Measurements from ENCODE around the gene ACTL8.

ACTL8 gene

DNA sequence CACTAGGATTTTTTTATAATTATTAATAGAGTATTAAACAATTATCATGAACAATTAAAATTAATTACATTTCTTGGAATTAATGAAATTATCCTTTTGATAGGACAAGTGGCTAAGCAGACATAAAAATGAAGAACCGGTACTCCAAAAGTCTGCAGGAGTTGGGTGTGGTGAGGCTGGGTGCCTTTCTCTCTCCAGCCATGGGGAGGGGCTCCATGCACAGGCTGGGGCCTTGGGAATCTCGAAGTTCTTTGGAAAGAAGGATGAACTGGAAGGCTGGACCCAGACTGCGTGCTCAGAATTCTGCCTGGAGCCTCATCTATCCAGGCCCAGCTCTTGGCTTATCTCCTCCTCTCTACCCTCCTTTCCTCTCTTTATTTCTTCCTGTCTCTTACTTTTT, 94.1 kb downstream of the ACTL8 start:
- DNase-seq = no peak

DNA sequence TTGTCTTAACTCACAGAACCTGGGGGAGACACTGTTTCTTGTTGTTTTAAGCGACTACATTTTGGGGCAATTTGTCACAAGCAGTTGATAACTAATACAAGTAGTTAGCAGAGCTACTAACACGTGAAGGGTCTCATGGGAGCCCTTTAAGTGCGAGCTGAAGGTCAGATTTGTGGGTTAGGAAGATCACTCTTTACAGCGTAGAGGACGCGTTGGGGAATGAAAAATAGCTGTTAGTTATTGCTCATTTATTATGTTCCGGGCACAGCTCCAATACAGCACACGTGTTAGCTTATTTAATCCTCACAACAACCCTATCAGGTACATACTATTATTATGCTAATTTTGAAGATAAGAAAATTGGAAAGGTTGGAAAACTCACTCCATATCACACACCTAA, 95.9 kb downstream of the ACTL8 start:
- no peak for DNase-seq

DNA sequence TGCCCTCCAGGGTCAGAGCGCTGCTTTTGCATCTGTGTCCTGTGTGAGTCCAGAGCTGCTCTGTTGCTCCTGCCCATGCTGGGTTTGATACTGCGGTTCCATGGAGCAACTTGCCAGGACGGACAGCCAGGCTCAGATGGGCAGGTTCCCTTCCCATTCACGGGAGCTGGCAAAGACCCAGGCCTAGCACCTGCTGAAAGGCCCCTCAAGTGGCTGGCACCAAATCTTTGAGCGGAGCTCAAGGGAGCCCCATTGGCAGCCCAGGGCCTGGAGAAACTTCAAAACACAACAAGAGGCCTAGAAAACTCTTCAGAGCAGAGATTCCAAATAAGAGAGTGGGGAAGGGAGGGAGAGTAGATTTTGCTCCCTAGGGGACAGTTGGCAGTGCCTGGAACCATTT, 97.2 kb downstream of the ACTL8 start:
- no peak for DNase-seq

DNA sequence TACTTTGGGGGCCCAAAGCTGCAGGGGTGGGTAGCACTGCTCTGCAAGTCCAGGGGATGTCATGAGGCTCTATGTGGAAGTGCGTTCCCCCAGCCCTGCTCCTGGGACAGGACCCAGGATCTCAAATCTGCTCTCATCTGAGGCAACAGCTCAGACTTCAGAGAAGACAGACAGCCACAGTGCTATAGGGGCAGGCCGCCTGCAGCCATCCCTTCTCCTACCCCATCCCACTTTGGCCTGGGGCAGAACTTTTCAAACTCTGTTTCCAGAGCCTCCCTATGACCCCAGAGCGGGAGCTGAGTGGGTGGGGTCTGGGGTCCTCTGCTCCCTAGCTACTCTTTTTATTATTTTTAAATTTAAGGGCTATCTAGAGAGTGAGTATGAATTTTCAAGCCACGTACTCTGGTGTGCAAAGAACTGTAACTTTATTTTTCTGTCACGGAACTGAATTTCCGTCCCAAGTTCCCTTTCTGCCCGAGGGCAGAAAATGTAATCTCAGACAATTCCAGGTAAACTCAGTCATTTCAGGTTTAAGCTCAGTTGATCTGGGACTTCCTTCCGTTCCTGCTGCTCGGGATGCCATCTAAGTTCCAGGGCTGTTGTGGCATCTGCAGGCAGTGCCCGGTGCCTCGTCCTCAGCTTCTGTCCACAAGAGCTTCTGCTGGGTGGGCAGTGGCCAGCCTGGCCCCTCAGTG, 98.3 kb downstream of the ACTL8 start:
- no peak for DNase-seq

DNA sequence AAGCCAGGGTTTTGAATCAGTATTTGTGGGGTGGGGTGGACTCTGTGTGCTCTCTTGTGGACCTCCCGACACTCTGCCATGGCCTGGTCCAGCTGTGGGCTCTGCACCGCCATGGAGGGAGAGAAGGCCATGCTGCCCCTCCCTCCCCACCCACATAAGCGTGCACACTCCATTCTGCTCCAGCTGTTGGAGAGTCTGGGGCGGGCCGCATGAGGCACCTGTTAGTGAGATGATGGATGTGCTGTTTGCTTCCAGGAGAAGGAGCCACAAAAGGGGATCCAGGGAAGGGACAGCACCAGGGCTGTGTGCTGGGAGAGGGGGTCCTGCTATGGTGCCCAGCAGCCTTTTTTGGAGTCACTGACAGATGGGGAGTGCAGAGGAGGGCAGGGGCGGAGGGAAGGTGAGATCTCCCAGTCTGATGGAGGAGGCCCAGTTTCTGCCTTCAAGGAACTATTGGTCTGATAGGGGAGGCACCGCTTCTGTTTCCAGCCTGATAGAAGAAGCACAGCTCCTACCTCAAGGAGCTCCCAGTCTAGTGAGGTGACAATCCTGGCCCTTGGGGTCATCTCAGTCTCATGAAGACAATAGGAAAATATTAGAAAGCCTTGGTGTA, 101.5 kb downstream of the ACTL8 start:
- no peak for DNase-seq

DNA sequence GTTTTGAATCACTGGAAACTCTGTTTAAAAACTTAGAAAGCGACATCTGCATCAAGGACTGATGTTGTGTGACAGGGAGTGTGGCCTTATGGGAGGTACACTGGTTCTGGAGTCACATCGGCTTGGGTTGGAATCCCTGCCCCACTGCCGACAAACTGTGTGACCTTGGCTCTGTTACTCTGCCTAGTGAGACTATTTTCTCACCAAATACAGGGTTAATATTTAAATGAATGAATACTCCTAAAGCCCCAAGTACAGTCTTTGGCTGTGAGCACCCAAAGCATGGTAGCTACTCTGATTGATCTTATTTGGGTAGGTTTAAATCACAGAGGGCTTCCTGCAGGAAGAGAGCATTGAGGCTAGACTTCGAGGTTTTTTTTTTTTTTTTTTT, 102.0 kb downstream of the ACTL8 start:
- no peak for DNase-seq

DNA sequence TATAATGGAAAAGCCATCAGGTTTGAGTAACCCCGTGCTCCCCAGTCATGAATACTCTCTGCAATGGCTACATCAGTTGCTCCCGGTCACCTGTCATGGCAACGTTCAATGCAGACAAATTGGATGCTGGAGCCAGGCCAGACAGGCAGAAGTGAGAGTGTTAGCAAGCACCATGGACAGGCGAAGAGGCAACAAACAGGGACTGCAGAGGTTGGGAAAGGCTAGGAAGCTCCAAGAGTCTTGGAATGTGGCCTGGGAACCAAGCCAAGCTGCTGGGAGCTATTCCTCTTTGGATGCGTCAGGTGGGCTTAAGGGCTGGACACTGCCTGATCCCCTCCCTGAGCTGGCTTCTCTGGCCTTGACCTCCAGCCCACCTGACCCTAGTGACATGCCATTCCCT, 102.9 kb downstream of the ACTL8 start:
- DNase-seq = no peak

DNA sequence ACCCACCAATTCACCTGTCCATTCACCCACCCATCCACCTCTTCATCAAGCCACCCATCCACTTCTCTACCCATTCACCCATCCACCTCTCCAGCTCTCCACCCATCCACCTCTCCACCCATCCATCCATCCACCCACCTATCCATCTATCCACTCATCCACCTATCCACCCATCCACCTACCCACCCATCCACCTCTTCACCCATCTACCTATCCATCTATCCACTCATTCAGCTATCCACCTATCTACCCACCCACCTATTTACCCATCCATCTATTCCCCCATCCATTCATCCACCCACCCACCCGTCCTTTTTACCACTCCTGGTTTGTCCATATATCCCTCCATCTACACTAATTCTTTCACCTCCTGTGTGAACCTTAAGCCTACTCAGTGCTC, 105.7 kb downstream of the ACTL8 start:
- no peak for DNase-seq

DNA sequence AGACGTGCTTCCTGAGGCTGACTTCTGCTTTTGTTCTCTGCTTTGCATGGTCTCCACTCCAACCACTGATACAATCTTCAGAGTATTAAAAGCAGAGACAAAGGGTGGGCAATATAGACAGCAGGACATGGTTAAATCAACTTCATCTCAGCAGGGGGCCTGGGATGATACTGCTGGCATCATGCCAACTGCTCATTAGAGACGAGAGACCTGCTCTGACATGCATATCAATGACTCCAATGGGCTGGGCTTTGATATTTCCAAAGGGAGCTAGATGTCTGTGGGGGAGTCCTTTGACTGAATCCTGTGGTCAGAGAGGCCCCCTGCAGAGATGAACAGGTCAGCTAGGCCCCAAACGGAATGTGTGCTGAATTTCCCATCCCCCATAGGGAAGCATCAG, 106.6 kb downstream of the ACTL8 start:
- DNase-seq = no peak

DNA sequence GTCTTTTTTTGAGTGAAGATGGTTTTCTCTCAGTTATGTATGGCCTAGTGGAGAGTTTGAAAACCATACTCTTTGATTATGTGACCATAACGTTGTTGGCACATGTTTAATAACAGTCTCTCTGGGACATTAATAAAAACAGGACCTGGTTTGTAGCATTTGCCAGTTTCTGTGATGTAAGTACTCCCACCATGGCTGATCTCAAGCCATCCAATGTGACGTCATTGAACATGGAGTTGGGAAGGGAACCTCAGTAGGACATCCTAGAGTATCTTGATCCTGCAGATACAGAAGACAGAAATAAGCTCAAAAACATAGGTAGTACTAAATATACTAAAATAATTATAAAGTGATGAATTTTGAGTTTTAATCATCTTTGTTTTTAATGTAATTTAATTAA, 107.0 kb downstream of the ACTL8 start:
- DNase-seq = no peak

DNA sequence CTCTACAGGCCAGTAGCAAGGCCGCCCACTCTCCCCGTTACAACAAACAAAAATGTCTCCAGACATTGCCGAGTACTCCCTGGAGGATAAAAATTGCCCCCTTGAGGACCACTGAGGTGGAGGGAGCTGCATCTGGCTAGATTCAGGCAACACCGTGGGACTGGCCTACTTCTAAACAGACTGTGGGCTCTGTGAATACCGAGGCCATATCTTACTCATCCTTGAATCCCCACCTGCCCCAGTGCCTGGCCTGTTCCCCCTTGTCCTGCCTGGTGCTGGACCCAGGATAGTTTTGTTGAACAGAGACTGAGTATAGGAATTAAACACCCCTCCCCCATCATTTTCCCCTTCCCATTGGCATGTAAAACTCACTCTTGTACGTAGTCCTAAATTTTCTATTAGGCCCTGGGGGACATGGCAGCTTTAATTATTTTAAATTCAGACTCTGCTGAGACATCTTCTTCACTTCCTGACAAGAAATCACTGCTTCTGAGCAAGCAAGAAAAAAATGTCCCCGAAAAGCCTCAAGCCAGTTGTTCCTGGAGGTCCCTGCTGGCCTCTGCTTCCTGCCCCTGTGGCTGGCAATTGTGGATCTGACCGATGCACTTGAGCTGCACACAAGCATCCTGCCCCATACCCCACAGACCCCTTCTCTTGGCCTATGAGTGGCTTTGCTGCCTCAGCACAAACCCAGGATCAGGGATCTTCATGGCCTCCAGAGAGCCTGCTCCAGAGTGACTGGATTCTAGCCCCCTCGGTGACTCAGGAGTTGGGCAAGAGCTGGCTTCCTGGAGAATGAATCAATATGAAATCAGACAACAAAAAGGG, 111.0 kb downstream of the ACTL8 start:
- no peak for DNase-seq

DNA sequence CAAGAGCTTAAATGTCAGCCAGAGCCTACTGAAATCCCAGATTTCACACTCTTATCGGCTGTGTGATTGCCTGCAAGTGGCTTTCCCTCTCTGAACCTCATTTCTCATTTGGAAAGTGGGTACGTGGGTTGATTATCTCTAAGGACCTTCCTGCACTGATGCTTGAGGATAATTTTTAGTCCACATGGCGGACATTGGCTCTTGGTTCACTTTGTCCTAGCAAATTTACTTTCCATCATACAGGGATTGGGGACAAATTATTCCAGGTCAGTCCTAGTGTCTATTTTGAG, 111.6 kb downstream of the ACTL8 start:
- no peak for DNase-seq

DNA sequence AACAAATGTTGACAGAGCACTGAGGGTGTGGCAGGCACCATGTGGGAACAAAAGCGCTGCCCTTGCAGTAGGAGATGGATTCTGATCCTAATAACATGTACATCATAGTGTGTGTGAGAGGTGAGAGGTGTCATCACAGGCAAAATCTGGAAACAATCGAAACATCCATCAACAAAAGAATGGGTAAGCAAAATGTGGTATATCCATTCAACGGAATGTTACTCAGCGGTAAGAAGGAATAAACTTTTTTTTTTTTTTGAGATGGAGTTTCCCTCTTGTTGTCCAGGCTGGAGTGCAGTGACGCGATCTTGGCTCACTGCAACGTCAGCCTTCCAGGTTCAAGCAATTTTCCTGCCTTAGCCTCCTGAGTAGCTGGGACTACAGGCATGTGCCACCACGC, 112.3 kb downstream of the ACTL8 start:
- DNase-seq = no peak

DNA sequence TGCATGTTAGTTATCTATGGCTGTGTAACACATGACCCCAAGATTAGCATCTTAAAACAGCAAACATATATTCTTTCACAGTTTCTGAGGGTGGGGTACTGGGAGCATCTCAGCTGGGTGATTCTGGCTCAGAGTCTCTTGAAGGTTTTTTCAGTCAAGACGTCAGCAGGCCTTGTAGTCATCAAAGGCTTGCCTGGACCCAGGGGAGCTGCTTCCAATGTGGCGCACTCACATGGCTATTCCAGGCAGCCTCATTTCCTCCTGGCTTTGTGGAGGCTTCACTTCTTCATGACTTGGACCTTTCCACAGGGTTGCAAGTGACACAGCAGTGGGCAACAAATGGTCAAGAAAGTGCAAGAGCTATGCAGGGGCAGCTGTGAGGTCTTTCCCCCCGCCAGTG, 114.7 kb downstream of the ACTL8 start:
- no peak for DNase-seq

DNA sequence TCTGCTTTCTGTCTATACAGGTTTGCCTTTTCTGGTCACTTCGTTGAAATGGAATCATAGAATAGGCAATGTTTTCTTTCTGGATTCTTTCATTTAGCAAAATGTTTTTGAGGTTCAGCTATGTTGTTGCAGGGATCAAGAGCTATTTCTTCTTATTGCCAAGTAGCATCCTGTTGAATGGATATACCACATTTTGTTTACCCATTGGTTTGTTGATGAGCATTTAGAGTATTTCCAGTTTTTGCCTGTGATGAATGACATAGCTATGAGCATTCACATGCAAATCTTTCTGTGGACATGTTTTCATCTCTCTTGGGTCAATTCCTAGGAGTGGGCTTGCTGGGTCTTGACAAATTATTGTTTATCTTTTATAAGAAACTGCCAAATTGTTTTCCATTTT, 115.5 kb downstream of the ACTL8 start:
- no peak for DNase-seq

DNA sequence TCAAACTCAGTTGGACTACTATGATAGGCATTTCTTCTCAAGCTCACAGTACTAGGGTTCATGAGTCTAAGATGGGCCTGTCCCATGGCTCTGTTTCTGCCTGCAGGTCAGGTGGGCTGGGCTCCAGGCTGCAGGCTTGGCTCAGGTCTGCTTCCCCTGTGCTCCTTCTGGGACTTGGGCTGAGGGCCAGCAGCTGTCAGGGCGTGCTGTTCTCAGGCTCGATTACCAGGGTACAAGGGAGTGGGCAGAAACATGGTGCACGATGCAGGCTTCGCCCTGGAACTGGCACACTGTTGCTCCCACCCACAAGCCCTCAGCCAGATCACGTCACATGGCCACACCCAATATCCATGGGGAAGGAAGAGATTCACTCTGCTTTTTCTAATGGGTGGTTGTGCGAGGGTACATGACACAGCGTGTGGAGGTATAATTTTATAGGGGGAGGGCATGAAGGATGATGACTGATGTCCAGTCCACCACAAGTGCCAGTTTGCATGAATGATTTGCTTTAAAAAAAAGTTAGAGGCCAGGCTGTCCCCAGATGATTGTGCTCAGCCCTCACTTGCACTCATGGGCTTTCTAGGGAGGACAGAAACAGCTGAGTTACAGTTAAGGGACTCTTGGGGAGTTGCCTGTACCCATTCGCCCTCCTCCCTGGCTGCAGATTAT, 118.0 kb downstream of the ACTL8 start:
- DNase-seq = no peak

DNA sequence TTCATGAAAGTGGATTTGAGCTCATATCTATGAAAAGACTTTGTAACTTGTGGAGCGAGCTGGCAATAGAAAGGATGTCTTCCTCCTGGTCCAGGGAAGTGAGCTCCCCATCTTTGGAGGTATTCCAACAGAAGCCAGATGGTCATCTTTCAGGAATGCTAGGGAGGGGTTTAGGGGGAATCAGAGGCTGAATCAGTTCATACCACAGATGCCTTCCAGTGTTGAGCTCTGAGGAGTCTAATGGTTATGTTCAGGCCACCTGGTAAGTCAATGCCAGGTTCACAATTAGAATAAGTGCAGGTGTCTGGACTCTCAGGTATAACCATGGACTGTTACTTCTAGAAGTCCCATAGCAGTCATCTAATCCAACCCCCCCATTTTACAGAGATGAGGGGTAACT, 119.1 kb downstream of the ACTL8 start:
- DNase-seq = no peak

DNA sequence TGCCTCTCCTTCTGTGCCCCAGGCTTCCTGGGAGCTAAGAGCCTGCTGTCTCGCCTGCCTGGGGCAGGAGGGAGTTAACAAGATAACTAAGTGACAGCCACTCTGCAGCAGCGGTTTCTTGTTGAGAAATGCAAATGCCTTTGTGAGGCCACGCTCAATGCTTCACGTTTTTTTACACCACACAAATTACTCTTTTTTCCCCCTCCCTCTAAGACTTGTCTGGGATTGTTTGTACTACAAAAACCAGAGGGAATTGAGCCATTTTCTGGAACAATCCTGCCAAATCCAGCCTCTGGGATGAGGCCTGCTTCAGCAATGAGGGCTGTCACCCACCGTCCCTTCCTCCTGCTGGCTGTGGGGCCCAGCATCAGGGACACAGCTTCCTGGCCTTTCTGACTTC, 119.6 kb downstream of the ACTL8 start:
- DNase-seq = no peak

DNA sequence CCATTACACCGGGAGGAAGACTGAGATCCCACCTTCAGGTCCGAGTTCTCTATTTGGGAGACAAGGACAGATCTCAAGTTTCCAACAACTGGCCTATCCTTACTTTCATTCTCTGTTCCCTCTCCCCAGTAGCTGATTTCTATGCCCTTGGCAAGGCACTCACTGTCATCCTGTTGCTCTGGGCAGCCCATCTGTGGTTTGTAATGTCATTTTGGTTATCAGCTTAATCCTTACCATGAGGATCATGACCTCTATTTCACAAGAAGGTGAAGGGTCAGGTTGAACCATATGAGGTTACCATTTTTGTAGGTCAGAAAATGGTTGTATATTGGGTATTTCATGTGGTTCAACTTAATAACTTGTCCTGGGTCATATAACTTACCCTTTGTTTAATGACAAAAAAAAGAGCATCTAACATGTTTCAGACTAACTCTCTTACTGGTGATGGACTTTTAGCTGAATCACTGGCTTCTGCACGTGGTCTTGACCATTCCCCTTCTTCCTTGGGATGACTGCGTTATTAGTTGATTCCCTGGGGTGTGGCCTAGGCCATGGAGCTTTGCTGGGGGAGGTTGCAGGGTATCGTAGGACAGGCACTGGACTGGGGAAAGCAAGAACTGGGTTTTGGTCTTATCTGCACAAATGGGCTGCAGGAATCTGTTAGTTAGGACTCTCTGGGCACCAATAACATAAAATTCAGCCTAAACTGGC, 120.2 kb downstream of the ACTL8 start:
- no peak for DNase-seq

DNA sequence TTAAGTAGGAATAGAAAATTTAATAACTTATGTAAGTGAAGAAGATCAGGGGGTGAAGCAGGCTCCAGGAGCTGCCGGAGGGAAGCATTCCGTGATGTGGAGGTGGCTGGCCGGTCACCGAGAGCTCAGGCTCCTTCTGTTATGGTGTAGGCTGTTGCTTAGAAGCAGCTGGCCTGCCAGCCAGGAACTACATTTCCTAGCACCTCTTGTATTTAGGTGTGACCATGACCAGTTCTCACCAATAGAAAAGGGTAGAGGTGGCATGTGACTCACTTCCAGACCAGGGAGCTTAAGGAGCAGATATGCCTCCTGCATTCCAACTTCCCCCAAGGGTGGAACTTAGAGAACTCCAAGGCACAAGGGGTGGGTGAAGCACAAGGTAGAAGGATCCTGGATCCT, 120.7 kb downstream of the ACTL8 start:
- no peak for DNase-seq

Measured in CD4-positive, alpha-beta T cell treated with Interleukin-4 for 4 hours (primary cell).